ENCODE data around the gene ROCK2. TPM values are rescaled to one million over a fixed set of nuclear protein-coding genes. Genes with fewer than 3 reads are reported as not detected.
"Not testable (repeated sequence)": the region's sequence is repeated elsewhere in the genome, so short reads cannot be mapped to it uniquely, and the experiment has no call there.

The ROCK2 gene
- total and polyA plus RNA-seq, 2 donors (not counting 1 experiment from before 2014, with no cell fraction given), result 2.3 to 30.2 TPM

- H3K27me3 Mint-ChIP-seq, result no peaks in the 10 kb centered on the region
- H3K4me1 ChIP-seq (ENCODE audit: control insufficient read depth in 2 of 2, insufficient read depth in 2 of 2, low read length in 2 of 2), result no peaks in the 10 kb centered on the region
- H3K9ac ChIP-seq (ENCODE audit: low read length), result no peak overlapping the region
- ChIA-PET POLR2A (no interaction called here), CTCF (no interaction called here)
- H3K27ac ChIP-seq (ENCODE audit: low read length in 2 of 2), result no peak overlapping the region
- intact Hi-C loops (cut with micrococcal nuclease), result no loop called here
- no peak overlapping the region for H3K4me3 Mint-ChIP-seq
- no peak overlapping the region for H2AFZ ChIP-seq (ENCODE audit: insufficient read depth, low read depth, low read length, poor library complexity, severe bottlenecking)
- no peaks in the 10 kb centered on the region for H3K9me3 ChIP-seq (ENCODE audit: control extremely low read depth in 1 of 3, control insufficient read depth in 2 of 3, insufficient read depth in 1 of 3, low read length in 2 of 3)
- H3K79me2 ChIP-seq (ENCODE audit: control insufficient read depth, insufficient read depth, low read length), result no peaks in the 10 kb centered on the region
- H3K27ac Mint-ChIP-seq, result no peak overlapping the region
- TF ChIP-seq EZH2 (IDR thresholded peaks at IDR 0.05; ENCODE audit: borderline replicate concordance, insufficient read depth, low read depth, low read length, poor library complexity, severe bottlenecking) (no peak), CTCF (IDR thresholded peaks at IDR 0.05) (no peak)
- no peak overlapping the region for H3K4me2 ChIP-seq (replicated peaks; ENCODE audit: low read depth, low read length, poor library complexity, severe bottlenecking)
- no peaks in the 10 kb centered on the region for H3K36me3 ChIP-seq (replicated peaks in 1 of 2; ENCODE audit: control extremely low read depth in 1 of 2, control insufficient read depth in 1 of 2, extremely low read depth in 1 of 2, insufficient read depth in 2 of 2, low read length in 1 of 2)
- H3K4me1 Mint-ChIP-seq, result peaks cover 4% of the 10 kb centered on the region
- no peak overlapping the region for H3K4me3 ChIP-seq (ENCODE audit: control extremely low read depth in 1 of 5, extremely low read depth in 1 of 5, insufficient read depth in 1 of 5, low read depth in 2 of 5, low read length in 4 of 5)
- DNase-seq (no peak), ATAC-seq (ENCODE audit: low read depth) (no peak)
- WGBS (ENCODE audit: insufficient coverage), result no CpG with 5 or more reads among the region's 2 CpGs
- H3K27me3 ChIP-seq (replicated peaks in 1 of 4; ENCODE audit: control extremely low read depth in 1 of 4, control insufficient read depth in 3 of 4, insufficient read depth in 4 of 4, low read length in 3 of 4), result no peaks in the 10 kb centered on the region
- H4K20me1 ChIP-seq (ENCODE audit: control insufficient read depth, insufficient read depth, low read length, poor library complexity, severe bottlenecking), result no peaks in the 10 kb centered on the region
- H3K9me3 Mint-ChIP-seq (ENCODE audit: insufficient read depth), result peaks cover 4% of the 10 kb centered on the region
Measured at GRCh38 chr2:11264007-11264406, 80.4 kb downstream of the ROCK2 start.

GRCh38 chr2:11263177-11263576, 81.3 kb downstream of the ROCK2 start:
- H3K4me3 ChIP-seq (ENCODE audit: control extremely low read depth in 1 of 5, extremely low read depth in 1 of 5, insufficient read depth in 1 of 5, low read depth in 2 of 5, low read length in 4 of 5), result no peak overlapping the region
- no CpG with 5 or more reads among the region's 1 CpG for WGBS (ENCODE audit: insufficient coverage)
- no peak overlapping the region for H3K4me2 ChIP-seq (replicated peaks; ENCODE audit: low read depth, low read length, poor library complexity, severe bottlenecking)
- no peak overlapping the region for H2AFZ ChIP-seq (ENCODE audit: insufficient read depth, low read depth, low read length, poor library complexity, severe bottlenecking)
- no peak overlapping the region for H3K9ac ChIP-seq (ENCODE audit: low read length)
- Mint-ChIP-seq H3K4me3 (no peak overlapping the region), H3K27ac (no peak overlapping the region), H3K27me3 (no peaks in the 10 kb centered on the region), H3K9me3 (ENCODE audit: insufficient read depth) (no peaks in the 10 kb centered on the region), H3K4me1 (peaks cover 4% of the 10 kb centered on the region)
- no peaks in the 10 kb centered on the region for H3K9me3 ChIP-seq (ENCODE audit: control extremely low read depth in 1 of 3, control insufficient read depth in 2 of 3, insufficient read depth in 1 of 3, low read length in 2 of 3)
- ATAC-seq (ENCODE audit: low read depth), result no peak
- ChIA-PET CTCF (no interaction called here), POLR2A (no interaction called here)
- H3K4me1 ChIP-seq (ENCODE audit: control insufficient read depth in 2 of 2, insufficient read depth in 2 of 2, low read length in 2 of 2), result no peaks in the 10 kb centered on the region
- intact Hi-C loops (cut with micrococcal nuclease), result no loop called here
- H3K27me3 ChIP-seq (replicated peaks in 1 of 4; ENCODE audit: control extremely low read depth in 1 of 4, control insufficient read depth in 3 of 4, insufficient read depth in 4 of 4, low read length in 3 of 4), result no peaks in the 10 kb centered on the region
- DNase-seq, result no peak
- no peaks in the 10 kb centered on the region for H4K20me1 ChIP-seq (ENCODE audit: control insufficient read depth, insufficient read depth, low read length, poor library complexity, severe bottlenecking)
- H3K79me2 ChIP-seq (ENCODE audit: control insufficient read depth, insufficient read depth, low read length), result no peaks in the 10 kb centered on the region
- no peaks in the 10 kb centered on the region for H3K36me3 ChIP-seq (replicated peaks in 1 of 2; ENCODE audit: control extremely low read depth in 1 of 2, control insufficient read depth in 1 of 2, extremely low read depth in 1 of 2, insufficient read depth in 2 of 2, low read length in 1 of 2)
- no peak overlapping the region for H3K27ac ChIP-seq (ENCODE audit: low read length in 2 of 2)
- TF ChIP-seq CTCF (IDR thresholded peaks at IDR 0.05), result no peak
- TF ChIP-seq EZH2 (IDR thresholded peaks at IDR 0.05; ENCODE audit: borderline replicate concordance, insufficient read depth, low read depth, low read length, poor library complexity, severe bottlenecking), result no peak

GRCh38 chr2:11262438-11262837, 82.0 kb downstream of the ROCK2 start:
- WGBS (ENCODE audit: insufficient coverage), result 100% methylated on average over 1 of the region's 2 CpGs
- H3K4me3 ChIP-seq (ENCODE audit: control extremely low read depth in 1 of 5, extremely low read depth in 1 of 5, insufficient read depth in 1 of 5, low read depth in 2 of 5, low read length in 4 of 5); intact Hi-C loops (cut with micrococcal nuclease); H3K27ac Mint-ChIP-seq; H4K20me1 ChIP-seq (ENCODE audit: control insufficient read depth, insufficient read depth, low read length, poor library complexity, severe bottlenecking); H3K9me3 Mint-ChIP-seq (ENCODE audit: insufficient read depth); H3K4me2 ChIP-seq (replicated peaks; ENCODE audit: low read depth, low read length, poor library complexity, severe bottlenecking); DNase-seq; H3K36me3 ChIP-seq (replicated peaks in 1 of 2; ENCODE audit: control extremely low read depth in 1 of 2, control insufficient read depth in 1 of 2, extremely low read depth in 1 of 2, insufficient read depth in 2 of 2, low read length in 1 of 2); H3K4me1 ChIP-seq (ENCODE audit: control insufficient read depth in 2 of 2, insufficient read depth in 2 of 2, low read length in 2 of 2); H3K79me2 ChIP-seq (ENCODE audit: control insufficient read depth, insufficient read depth, low read length); H3K4me3 Mint-ChIP-seq; POLR2A ChIA-PET; ATAC-seq (ENCODE audit: low read depth); H2AFZ ChIP-seq (ENCODE audit: insufficient read depth, low read depth, low read length, poor library complexity, severe bottlenecking); H3K27ac ChIP-seq (ENCODE audit: low read length in 2 of 2); H3K4me1 Mint-ChIP-seq; H3K9ac ChIP-seq (ENCODE audit: low read length); H3K9me3 ChIP-seq (ENCODE audit: control extremely low read depth in 1 of 3, control insufficient read depth in 2 of 3, insufficient read depth in 1 of 3, low read length in 2 of 3); CTCF ChIA-PET; H3K27me3 Mint-ChIP-seq; H3K27me3 ChIP-seq (replicated peaks in 1 of 4; ENCODE audit: control extremely low read depth in 1 of 4, control insufficient read depth in 3 of 4, insufficient read depth in 4 of 4, low read length in 3 of 4): not testable (repeated sequence)
